H9 (cell line): ENCODE measurements around the gene ZBTB47. TPM values are rescaled to one million over a fixed set of nuclear protein-coding genes. Genes with fewer than 3 reads are reported as not detected.

Experiments used
- DNase-seq: peaks from one replicate; pipeline ENCODE4 v3.0.0-alpha.2; 2017
- H2AFZ ChIP-seq: one replicate; pipeline ENCODE4 v1.6.1; 2013; ENCODE audit warnings: mild to moderate bottlenecking, low read length, control low read depth, moderate library complexity
- H2AK5ac ChIP-seq: 2 replicates; pipeline ENCODE4 v1.6.1; 2013; ENCODE audit warnings: low read length, control low read depth, mixed read lengths; ENCODE audit not compliant: insufficient read length
- H2BK120ac ChIP-seq: one replicate; pipeline ENCODE4 v1.6.1; 2013; ENCODE audit warnings: low read depth, mild to moderate bottlenecking, low read length, control low read depth, inconsistent platforms; ENCODE audit not compliant: poor library complexity, severe bottlenecking
- H2BK12ac ChIP-seq: 2 replicates; pipeline ENCODE4 v1.6.1; 2013; ENCODE audit warnings: low read length, control low read depth, mixed read lengths, low read depth; ENCODE audit not compliant: insufficient read length
- H2BK15ac ChIP-seq: 2 replicates; pipeline ENCODE4 v1.6.1; 2013; ENCODE audit warnings: low read depth, low read length, control low read depth
- H2BK20ac ChIP-seq: one replicate; pipeline ENCODE4 v1.6.1; 2013; ENCODE audit warnings: low read depth, mild to moderate bottlenecking, low read length, control low read depth, inconsistent platforms; ENCODE audit not compliant: poor library complexity, severe bottlenecking
- H2BK5ac ChIP-seq: 2 replicates; pipeline ENCODE4 v1.6.1; 2013; ENCODE audit warnings: low read length, control low read depth, mixed read lengths; ENCODE audit not compliant: insufficient read length
- H3K14ac ChIP-seq: 2 replicates; pipeline ENCODE4 v1.6.1; 2013; ENCODE audit warnings: low read length, control low read depth; ENCODE audit not compliant: insufficient read depth
- H3K18ac ChIP-seq: 2 replicates; pipeline ENCODE4 v1.6.1; 2013; ENCODE audit warnings: low read depth, mild to moderate bottlenecking, mixed read lengths, low read length, control low read depth; ENCODE audit not compliant: insufficient read length
- H3K23ac ChIP-seq: 2 replicates; pipeline ENCODE4 v1.6.1; 2013; ENCODE audit warnings: low read length, control low read depth, mixed read lengths, low read depth; ENCODE audit not compliant: insufficient read length
- H3K23me2 ChIP-seq: 2 replicates; pipeline ENCODE4 v1.6.1; 2013; ENCODE audit warnings: low read depth, mild to moderate bottlenecking, mixed read lengths, low read length, control low read depth; ENCODE audit not compliant: insufficient read length, poor library complexity, severe bottlenecking
- H3K27ac ChIP-seq: 2 replicates; pipeline ENCODE4 v1.5.1; 2013; ENCODE audit warnings: low read length, control low read depth, mixed read lengths, low read depth; ENCODE audit not compliant: insufficient read length
- H3K27me3 ChIP-seq: 2 replicates; pipeline ENCODE4 v1.6.1; 2013; ENCODE audit warnings: low read length, control low read depth, inconsistent platforms; ENCODE audit not compliant: insufficient read depth
- H3K4ac ChIP-seq: 2 replicates; pipeline ENCODE4 v1.6.1; 2013; ENCODE audit warnings: low read depth, mild to moderate bottlenecking, control low read depth, inconsistent platforms, low read length, moderate library complexity
- H3K4me1 ChIP-seq: 2 replicates; pipeline ENCODE4 v1.6.1; 2013; ENCODE audit warnings: low read length, control low read depth, inconsistent platforms; ENCODE audit not compliant: insufficient read depth
- H3K4me2 ChIP-seq: 2 replicates; pipeline ENCODE4 v1.6.1; 2013; ENCODE audit warnings: low read length, control low read depth, mixed read lengths; ENCODE audit not compliant: insufficient read length, insufficient read depth
- H3K56ac ChIP-seq: 2 replicates; pipeline ENCODE4 v1.6.1; 2013; ENCODE audit warnings: low read depth, mild to moderate bottlenecking, mixed read lengths, low read length, control low read depth; ENCODE audit not compliant: insufficient read length
- H3K79me1 ChIP-seq: 2 replicates; pipeline ENCODE4 v1.6.1; 2013; ENCODE audit warnings: low read depth, mild to moderate bottlenecking, moderate library complexity, low read length, control low read depth, inconsistent platforms; ENCODE audit not compliant: insufficient read depth, poor library complexity, severe bottlenecking
- H3K79me2 ChIP-seq: 2 replicates; pipeline ENCODE4 v1.6.1; 2013; ENCODE audit warnings: low read length, control low read depth, inconsistent platforms; ENCODE audit not compliant: insufficient read depth
- H3K9ac ChIP-seq: 2 replicates; pipeline ENCODE4 v1.6.1; 2013; ENCODE audit warnings: low read length, control low read depth, mixed read lengths; ENCODE audit not compliant: insufficient read length; ENCODE audit errors: extremely low read depth
- H3K9me3 ChIP-seq: one replicate; pipeline ENCODE4 v1.6.1; 2013; ENCODE audit warnings: low read depth, low read length, inconsistent platforms; ENCODE audit not compliant: control insufficient read depth
- H3T11ph ChIP-seq: one replicate; pipeline ENCODE4 v1.6.1; 2013; ENCODE audit warnings: mild to moderate bottlenecking, low read length, control low read depth, inconsistent platforms
- H4K20me1 ChIP-seq: one replicate; pipeline ENCODE4 v1.6.1; 2013; ENCODE audit not compliant: control insufficient read depth, insufficient read length, insufficient read depth
- H4K5ac ChIP-seq: 2 replicates; pipeline ENCODE4 v1.6.1; 2013; ENCODE audit warnings: low read depth, mild to moderate bottlenecking, mixed read lengths, low read length, control low read depth; ENCODE audit not compliant: insufficient read length
- H4K8ac ChIP-seq: replicated peaks from 2 replicates; pipeline ENCODE4 v1.6.1; 2013; ENCODE audit warnings: low read length, control low read depth, mixed read lengths, low read depth; ENCODE audit not compliant: insufficient read length
- H4K91ac ChIP-seq: 2 replicates; pipeline ENCODE4 v1.6.1; 2013; ENCODE audit warnings: low read depth, mild to moderate bottlenecking, moderate library complexity, mixed read lengths, low read length, control low read depth; ENCODE audit not compliant: insufficient read length
- H3K27ac Mint-ChIP-seq, 3 experiments: 2 replicates in 2 of 3; 3 replicates in 1 of 3; pipeline ENCODE4 v1.8.0; 2020 to 2021; ENCODE audit warnings: mixed read lengths in 3 of 3, mild to moderate bottlenecking in 1 of 3, moderate library complexity in 1 of 3
- H3K27me3 Mint-ChIP-seq: 2 replicates; pipeline ENCODE4 v1.8.0; 2021; ENCODE audit warnings: low read depth, mild to moderate bottlenecking, moderate library complexity, mixed read lengths
- H3K36me3 Mint-ChIP-seq, 3 experiments: 2 replicates in 2 of 3; 3 replicates in 1 of 3; pipeline ENCODE4 v1.8.0; 2020 to 2021; ENCODE audit warnings: low read depth in 3 of 3, mixed read lengths in 3 of 3; ENCODE audit not compliant: insufficient read depth in 1 of 3
- H3K4me1 Mint-ChIP-seq, 2 experiments: 2 replicates each; pipeline ENCODE4 v1.8.0; 2020; ENCODE audit warnings: mixed read lengths in 2 of 2
- H3K4me3 Mint-ChIP-seq, 2 experiments: 2 replicates in 1 of 2; 3 replicates in 1 of 2; pipeline ENCODE4 v1.8.0; 2020 to 2021; ENCODE audit warnings: mild to moderate bottlenecking in 2 of 2, mixed read lengths in 2 of 2, moderate library complexity in 1 of 2
- H3K9me3 Mint-ChIP-seq, 2 experiments: 2 replicates in 1 of 2; 3 replicates in 1 of 2; pipeline ENCODE4 v1.8.0; 2020; ENCODE audit warnings: mild to moderate bottlenecking in 2 of 2, mixed read lengths in 2 of 2, moderate library complexity in 1 of 2
- CTCF ChIP-seq: fragments of 200-600 bp; sonication (generic); conservative IDR thresholded peaks from 3 replicates; pipeline ENCODE4 v1.8.0; 2021; ENCODE audit warnings: antibody characterized with exemption, mild to moderate bottlenecking
- WGBS: extraction: QIAGEN DNeasy Blood & Tissue Kit; methylation state at CpG from one replicate; pipeline ENCODE4 v1.1.7; 2013; ENCODE audit warnings: missing lambda C conversion rate, low lambda C conversion rate, mixed read lengths; ENCODE audit not compliant: insufficient read length; ENCODE audit errors: extremely low coverage; 5-methylcytosine and 5-hydroxymethylcytosine counted together
- total RNA-seq: library from RNA; stranded (reverse); gene quantifications from 2 replicates; pipeline ENCODE4 v1.2.1, GENCODE V29; 2021

ZBTB47 gene
- total RNA-seq, 1 experiment from 2014 or later = 3.6 TPM

GRCh38 chr3:42713747-42714146, 60.2 kb downstream of the ZBTB47 start:
- no peak overlapping the region for H4K5ac ChIP-seq
- H2BK15ac ChIP-seq = no peak overlapping the region
- no CpG with 5 or more reads among the region's 2 CpGs for WGBS

More at GRCh38 chr3:42713747-42714146, 60.2 kb downstream of the ZBTB47 start:
- no peak overlapping the region for H3K4ac ChIP-seq
- Mint-ChIP-seq H3K4me1 (no peaks in the 10 kb centered on the region), H3K27ac (no peak overlapping the region), H3K4me3 (no peak overlapping the region), H3K36me3 (no peaks in the 10 kb centered on the region), H3K27me3 (peaks cover 7% of the 10 kb centered on the region), H3K9me3 (no peaks in the 10 kb centered on the region; a peak in 1 of 5 replicates)
- H3K9ac ChIP-seq = no peak overlapping the region
- H3K23ac ChIP-seq = no peak overlapping the region
- H2BK5ac ChIP-seq = no peak overlapping the region
- no peaks in the 10 kb centered on the region for H3K79me2 ChIP-seq
- H3K18ac ChIP-seq = no peak overlapping the region
- no peaks in the 10 kb centered on the region for H3K27me3 ChIP-seq
- H2BK20ac ChIP-seq = no peak overlapping the region
- no peak overlapping the region for H4K8ac ChIP-seq
- no peaks in the 10 kb centered on the region for H3K79me1 ChIP-seq
- H2BK120ac ChIP-seq = no peak overlapping the region
- H3K4me1 ChIP-seq = no peaks in the 10 kb centered on the region
- no peaks in the 10 kb centered on the region for H3K23me2 ChIP-seq
- TF ChIP-seq CTCF = no peak
- no peak overlapping the region for H3T11ph ChIP-seq
- H2AFZ ChIP-seq = no peak overlapping the region
- H4K91ac ChIP-seq = no peak overlapping the region
- no peaks in the 10 kb centered on the region for H4K20me1 ChIP-seq
- no peak overlapping the region for H3K27ac ChIP-seq
- H3K14ac ChIP-seq = no peak overlapping the region
- no peak overlapping the region for H2BK12ac ChIP-seq
- DNase-seq = no peak
- no peak overlapping the region for H2AK5ac ChIP-seq
- H3K9me3 ChIP-seq = no peaks in the 10 kb centered on the region
- H3K56ac ChIP-seq = no peak overlapping the region
- H3K4me2 ChIP-seq = no peak overlapping the region
